GM12891 (cell line): ENCODE data around the gene USF3.

Experiments used
- PAX5 ChIP-seq: IDR thresholded peaks from 2 replicates; pipeline ENCODE4 v1.6.1; 2011; ENCODE audit warnings: low read length, moderate library complexity, mild to moderate bottlenecking; ENCODE audit not compliant: insufficient read depth, severe bottlenecking
- POLR2A ChIP-seq: IDR thresholded peaks from 2 replicates; pipeline ENCODE4 v1.6.1; 2011; ENCODE audit warnings: low read depth, low read length, control low read depth
- POLR2AphosphoS5 ChIP-seq: IDR thresholded peaks from 2 replicates; pipeline ENCODE4 v1.6.1; 2011; ENCODE audit warnings: low read depth, low read length, control low read depth
- POU2F2 ChIP-seq: IDR thresholded peaks from 2 replicates; pipeline ENCODE4 v1.6.1; 2011; ENCODE audit warnings: low read depth, mild to moderate bottlenecking, control low read depth, low read length, moderate library complexity
- SPI1 ChIP-seq: IDR thresholded peaks from 2 replicates; pipeline ENCODE4 v1.6.1; 2011; ENCODE audit warnings: low read depth, low read length, control low read depth
- TAF1 ChIP-seq: IDR thresholded peaks from 2 replicates; pipeline ENCODE4 v1.6.1; 2011; ENCODE audit warnings: low read depth, low read length, control low read depth

GRCh38 chr3:113664523-113665094 is 31.8 kb downstream of the USF3 start:
- TF ChIP-seq POLR2A (no peak), POLR2AphosphoS5 (no peak), SPI1 (no peak), TAF1 (no peak), POU2F2 (no peak), PAX5 (no peak)
